Measurements from ENCODE around the gene KRT32. TPM values are rescaled to one million over a fixed set of nuclear protein-coding genes. Genes with fewer than 3 reads are reported as not detected.
"Not testable (repeated sequence)": the region's sequence is repeated elsewhere in the genome, so short reads cannot be mapped to it uniquely, and the experiment has no call there.

The KRT32 gene
- total RNA-seq, 1 experiment from 2014 or later, result 0.72 TPM

- POLR2A ChIA-PET, result no interaction called here
- peaks cover 3% of the 10 kb centered on the region; the same call in 1 of the 2 replicates for H3K4me1 ChIP-seq (ENCODE audit: control insufficient read depth, insufficient read depth, low read length)
- no TSS peak for BruUV-seq (replicated peaks)
- intact Hi-C loops (cut with micrococcal nuclease; ENCODE audit: unreplicated experiment), result no loop called here
- no peak within 1 kb of the TSS for H3K27ac ChIP-seq (ENCODE audit: low read length)
- H3K4me3 ChIP-seq (ENCODE audit: low read depth in 2 of 2, low read length in 2 of 2), result no peak within 1 kb of the TSS
- DNase-seq (ENCODE audit: low read depth, low spot score), result no peak
- in situ Hi-C loops (cut with HindIII; ENCODE audit: low pct_unique_long_range_greater_than_20kb, low sequenced_read_pairs), result no loop called here
- no peaks in the 10 kb centered on the region for H3K27me3 ChIP-seq (ENCODE audit: control insufficient read depth, insufficient read depth, low read length)
- ATAC-seq, result no peak
- H3K36me3 ChIP-seq (ENCODE audit: control insufficient read depth, insufficient read depth, low read length), result no peaks in the 10 kb centered on the region
- CTCF ChIA-PET, result no interaction called here
- TF ChIP-seq SIN3A (IDR thresholded peaks at IDR 0.05; ENCODE audit: borderline replicate concordance, insufficient read depth, low read depth, low read length) (no peak), TCF7L2 (IDR thresholded peaks at IDR 0.05; ENCODE audit: low read depth, low read length) (no peak), REST (IDR thresholded peaks at IDR 0.05; ENCODE audit: insufficient read depth in 1 of 2, low read depth in 2 of 2, low read length in 1 of 2) (no peak), POLR2AphosphoS5 (IDR thresholded peaks at IDR 0.05; ENCODE audit: low read depth, low read length) (no peak), CTCF (IDR thresholded peaks at IDR 0.05) (no peak)
- H3K9me3 ChIP-seq (ENCODE audit: control insufficient read depth, insufficient read depth, low read depth, low read length), result no peaks in the 10 kb centered on the region
Observed at GRCh38 chr17:41424111-41424635, 43.0 kb downstream of the KRT32 start, which contains the start of gene KRT37. TSS of gene KRT37 (minus strand) at chr17:41424585. CDS start at chr17:41424523, 62 bp downstream.

GRCh38 chr17:41422586-41422985 lies 44.6 kb downstream of the KRT32 start:
- intact Hi-C loops (cut with micrococcal nuclease; ENCODE audit: unreplicated experiment); H3K4me1 ChIP-seq (ENCODE audit: control insufficient read depth, insufficient read depth, low read length); H3K4me3 ChIP-seq (ENCODE audit: low read depth in 2 of 2, low read length in 2 of 2); ATAC-seq; H3K27ac ChIP-seq (ENCODE audit: low read length); BruUV-seq (replicated peaks); DNase-seq (ENCODE audit: low read depth, low spot score); H3K36me3 ChIP-seq (ENCODE audit: control insufficient read depth, insufficient read depth, low read length); CTCF ChIA-PET; H3K9me3 ChIP-seq (ENCODE audit: control insufficient read depth, insufficient read depth, low read depth, low read length); POLR2A ChIA-PET; in situ Hi-C loops (cut with HindIII; ENCODE audit: low pct_unique_long_range_greater_than_20kb, low sequenced_read_pairs); H3K27me3 ChIP-seq (ENCODE audit: control insufficient read depth, insufficient read depth, low read length): not testable (repeated sequence)

GRCh38 chr17:41421617-41422016 lies 45.6 kb downstream of the KRT32 start:
- no peak for ATAC-seq
- intact Hi-C loops (cut with micrococcal nuclease; ENCODE audit: unreplicated experiment), result no loop called here
- no peaks in the 10 kb centered on the region for H3K36me3 ChIP-seq (ENCODE audit: control insufficient read depth, insufficient read depth, low read length)
- in situ Hi-C loops (cut with HindIII; ENCODE audit: low pct_unique_long_range_greater_than_20kb, low sequenced_read_pairs), result no loop called here
- 0 out of 2 replicates have a peak, but pooled peaks cover 3% of the 10 kb centered on the region for H3K4me1 ChIP-seq (ENCODE audit: control insufficient read depth, insufficient read depth, low read length)
- H3K27ac ChIP-seq (ENCODE audit: low read length), result no peak overlapping the region
- no peaks in the 10 kb centered on the region for H3K9me3 ChIP-seq (ENCODE audit: control insufficient read depth, insufficient read depth, low read depth, low read length)
- POLR2A ChIA-PET, result no interaction called here
- no peak for DNase-seq (ENCODE audit: low read depth, low spot score)
- no peak for TF ChIP-seq CTCF (IDR thresholded peaks at IDR 0.05)
- no peak for TF ChIP-seq TCF7L2 (IDR thresholded peaks at IDR 0.05; ENCODE audit: low read depth, low read length)
- no peak for TF ChIP-seq REST (IDR thresholded peaks at IDR 0.05; ENCODE audit: insufficient read depth in 1 of 2, low read depth in 2 of 2, low read length in 1 of 2)
- no peak for TF ChIP-seq POLR2AphosphoS5 (IDR thresholded peaks at IDR 0.05; ENCODE audit: low read depth, low read length)
- TF ChIP-seq SIN3A (IDR thresholded peaks at IDR 0.05; ENCODE audit: borderline replicate concordance, insufficient read depth, low read depth, low read length), result no peak
- no peak overlapping the region for H3K4me3 ChIP-seq (ENCODE audit: low read depth in 2 of 2, low read length in 2 of 2)
- CTCF ChIA-PET, result no interaction called here
- no peaks in the 10 kb centered on the region for H3K27me3 ChIP-seq (ENCODE audit: control insufficient read depth, insufficient read depth, low read length)
- no TSS peak for BruUV-seq (replicated peaks)

Data from Panc1 (cell line).